HCT116 (cell line): ENCODE data around the gene FAM131B. TPM values are rescaled to one million over a fixed set of nuclear protein-coding genes. Genes with fewer than 3 reads are reported as not detected.

Source experiments
- ATAC-seq: fragments of 200-7000 bp; cut with Tn5 transposase; 2 replicates; pipeline ENCODE4 v1.9.1; 2020; ENCODE audit warnings: mild to moderate bottlenecking, moderate library complexity
- BruUV-seq: library from RNA; stranded (reverse); fragments of 400-500 nt; replicated peaks from 2 replicates; lab custom pipeline; 2021; lab: Mats Ljungman, UMichigan
- CTCF ChIA-PET: fragments of 300-600 bp; sonication (Branson Sonifier 250); formaldehyde crosslinking; loops from one replicate; lab custom pipeline; 2021; ENCODE audit warnings: antibody characterized with exemption; lab: Charles Lee
- POLR2A ChIA-PET: fragments of 300-600, 350-600 bp; sonication (Branson Sonifier 250); formaldehyde crosslinking; loops from one replicate; lab custom pipeline; 2021; ENCODE audit warnings: antibody characterized with exemption; lab: Charles Lee
- RAD21 ChIA-PET, 2 experiments: fragments of 300-600 bp; sonication (Branson Sonifier 250); formaldehyde crosslinking; loops; one replicate each; lab custom pipeline; 2023; ENCODE audit warnings: low total read pairs in 2 of 2; ENCODE audit not compliant: uncharacterized antibody in 2 of 2, unreplicated experiment in 2 of 2, low non-redundant PET in 1 of 2; lab: Charles Lee
- DNase-seq: peaks from one replicate; pipeline ENCODE4 v3.0.0-alpha.2; 2010; ENCODE audit warnings: low read depth, low spot score
- H2AFZ ChIP-seq: fragments of 200-600 bp; shearing (Covaris generic), sonication (generic); 2 replicates; pipeline ENCODE4 v1.6.1; 2017; ENCODE audit warnings: low read depth, mixed run types, mixed read lengths, antibody characterized with exemption, low read length; ENCODE audit not compliant: poor library complexity, severe bottlenecking
- H3K27ac ChIP-seq: 2 replicates; pipeline ENCODE4 v1.5.1; 2012; ENCODE audit warnings: low read depth, low read length
- H3K27me3 ChIP-seq: fragments of 200-600 bp; sonication (generic); 2 replicates; pipeline ENCODE4 v1.6.1; 2016; ENCODE audit warnings: mixed run types, low read length, mixed read lengths; ENCODE audit not compliant: insufficient read depth
- H3K36me3 ChIP-seq, 2 experiments: fragments of 200-500 bp in 1 of 2; fragments of 200-600 bp in 1 of 2; sonication (Bioruptor generic) in 1 of 2; sonication (generic) in 1 of 2; 2 replicates each; pipeline versions ENCODE4 v1.5.1 to v1.6.1; 2014 to 2016; ENCODE audit warnings: low read length in 2 of 2, inconsistent platforms in 1 of 2, mixed read lengths in 1 of 2, mixed run types in 1 of 2; ENCODE audit not compliant: insufficient read depth in 2 of 2, control insufficient read depth in 1 of 2
- H3K4me1 ChIP-seq, 2 experiments: fragments of 200-600 bp in 1 of 2; sonication (generic) in 1 of 2; 2 replicates each; pipeline versions ENCODE4 v1.5.1 to v1.6.1; 2012 to 2017; ENCODE audit warnings: low read length in 2 of 2, inconsistent platforms in 1 of 2, mild to moderate bottlenecking in 1 of 2, mixed read lengths in 1 of 2, mixed run types in 1 of 2, moderate library complexity in 1 of 2; ENCODE audit not compliant: insufficient read depth in 2 of 2, control insufficient read depth in 1 of 2
- H3K4me2 ChIP-seq: fragments of 200-600 bp; sonication (generic); 2 replicates; pipeline ENCODE4 v1.6.1; 2017; ENCODE audit warnings: mixed run types, low read length, mixed read lengths
- H3K4me3 ChIP-seq, 2 experiments: fragments of 200-600 bp in 1 of 2; sonication (generic) in 1 of 2; replicated peaks in 1 of 2; 2 replicates each; pipeline ENCODE4 v1.5.1; 2011 to 2016; ENCODE audit warnings: low read length in 2 of 2, control low read depth in 1 of 2, low read depth in 1 of 2, mild to moderate bottlenecking in 1 of 2, mixed read lengths in 1 of 2, mixed run types in 1 of 2
- H3K79me2 ChIP-seq: fragments of 200-600 bp; sonication (generic); 2 replicates; pipeline ENCODE4 v1.6.1; 2017; ENCODE audit warnings: mild to moderate bottlenecking, mixed run types, low read length, moderate library complexity, mixed read lengths; ENCODE audit not compliant: insufficient read depth
- H3K9ac ChIP-seq: fragments of 200-600 bp; sonication (generic); 2 replicates; pipeline ENCODE4 v1.6.1; 2016; ENCODE audit warnings: low read length, mixed read lengths
- H3K9me2 ChIP-seq: fragments of 200-600 bp; sonication (generic), shearing (Covaris generic); 2 replicates; pipeline ENCODE4 v1.6.1; 2017; ENCODE audit warnings: mixed run types, mild to moderate bottlenecking, moderate library complexity; ENCODE audit not compliant: insufficient read depth
- H3K9me3 ChIP-seq, 2 experiments: fragments of 200-500 bp in 1 of 2; fragments of 200-600 bp in 1 of 2; sonication (Bioruptor generic) in 1 of 2; sonication (generic) in 1 of 2; 2 replicates each; pipeline ENCODE4 v1.6.1; 2014 to 2017; ENCODE audit warnings: low read length in 2 of 2, mixed read lengths in 2 of 2, inconsistent platforms in 1 of 2, low read depth in 1 of 2, mild to moderate bottlenecking in 1 of 2, mixed run types in 1 of 2, moderate library complexity in 1 of 2; ENCODE audit not compliant: control insufficient read depth in 1 of 2, insufficient read depth in 1 of 2
- H4K20me1 ChIP-seq: fragments of 200-600 bp; sonication (generic), shearing (Covaris generic); 2 replicates; pipeline ENCODE4 v1.6.1; 2017; ENCODE audit warnings: mixed run types, mild to moderate bottlenecking, moderate library complexity; ENCODE audit not compliant: insufficient read depth
- POLR2AphosphoS5 ChIP-seq: IDR thresholded peaks from 2 replicates; pipeline ENCODE4 v1.6.1; 2011; ENCODE audit warnings: mild to moderate bottlenecking, low read depth, low read length, moderate library complexity
- RAD21 ChIP-seq: IDR thresholded peaks from 2 replicates; pipeline ENCODE4 v1.6.1; 2012; ENCODE audit warnings: low read depth, mild to moderate bottlenecking
- SP1 ChIP-seq: IDR thresholded peaks from 2 replicates; pipeline ENCODE4 v1.6.1; 2012; ENCODE audit warnings: low read depth
- TCF7L2 ChIP-seq: IDR thresholded peaks from 2 replicates; pipeline ENCODE4 v1.7.0; 2011; ENCODE audit warnings: borderline replicate concordance, inconsistent platforms; ENCODE audit not compliant: insufficient read depth, insufficient read length; ENCODE audit errors: extremely low read depth
- intact Hi-C: fragments of 100-400 bp; cut with micrococcal nuclease; formaldehyde crosslinking; loops from 2 replicates; pipeline ENCODE4 v1.10.0; 2022
- total RNA-seq: library from RNA; stranded (reverse); gene quantifications from one replicate; pipeline ENCODE4 v1.2.1, GENCODE V29; 2021; ENCODE audit not compliant: unreplicated experiment
- TF ChIP-seq, protein P1 (sequence below): IDR thresholded peaks from 2 replicates; pipeline ENCODE4 v1.6.1; 2012; ENCODE audit warnings: low read depth
- TF ChIP-seq, protein P2 (sequence below), 3 experiments: fragments of 200-600 bp in 1 of 3; sonication (generic) in 1 of 3; IDR thresholded peaks in 2 of 3; conservative IDR thresholded peaks in 1 of 3; 2 replicates each; pipeline ENCODE4 v1.5.1; 2012 to 2017; ENCODE audit warnings: low read depth in 2 of 3, low read length in 2 of 3, antibody characterized with exemption in 1 of 3, borderline replicate concordance in 1 of 3, control low read depth in 1 of 3, mild to moderate bottlenecking in 1 of 3, mixed read lengths in 1 of 3, mixed run types in 1 of 3, moderate library complexity in 1 of 3; ENCODE audit not compliant: insufficient read depth in 1 of 3

Gene FAM131B
- total RNA-seq, 1 experiment from 2014 or later: 0.20 TPM

DNA sequence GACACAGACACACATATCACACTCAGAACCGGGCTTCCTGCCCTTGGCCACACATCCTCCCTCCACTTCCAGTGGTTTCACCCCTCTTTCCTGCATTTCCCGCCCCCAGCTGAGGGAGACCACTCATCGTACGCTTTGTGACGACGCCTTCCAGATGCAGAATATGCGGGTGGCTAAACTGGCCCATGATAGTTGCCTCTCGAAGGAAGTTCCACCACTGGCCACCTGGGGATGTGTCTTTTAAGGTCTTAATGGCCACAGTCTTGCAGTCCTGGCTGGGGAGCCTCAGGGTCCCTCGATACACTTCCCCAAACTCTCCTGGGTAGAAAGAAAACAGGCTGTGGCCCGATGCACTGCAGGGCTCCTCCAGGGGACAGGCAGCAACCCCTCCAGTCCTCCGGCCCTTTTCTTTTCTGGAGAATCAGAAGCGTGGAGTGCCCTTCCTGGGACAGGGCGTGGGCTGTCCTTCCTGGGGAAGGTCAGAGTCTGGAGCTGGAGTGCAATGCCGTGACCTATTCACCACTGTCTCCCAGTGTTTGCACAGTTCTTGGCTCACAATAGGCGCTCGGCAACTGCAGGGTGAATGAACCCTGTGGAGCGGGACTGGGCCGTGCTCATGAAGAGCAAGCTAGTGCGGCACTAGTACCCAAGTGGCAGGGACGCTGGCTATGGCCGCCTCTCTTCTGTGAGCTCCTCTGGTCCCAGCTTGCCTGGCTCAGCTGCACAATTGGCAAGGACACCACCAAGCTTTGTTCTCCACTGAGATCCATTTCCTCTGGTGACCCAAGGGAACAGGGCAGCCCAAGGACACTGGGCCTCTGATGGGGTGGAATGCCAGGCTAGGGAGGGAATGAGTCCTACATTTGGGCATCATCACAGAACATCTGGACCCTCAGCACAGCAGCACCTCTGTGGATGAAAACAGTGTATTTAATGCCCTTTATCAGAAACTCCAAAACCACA is 33.0 kb upstream of the FAM131B start:
- DNase-seq (no peak), ATAC-seq (peak; percentile 57; the same call in 1 of the 2 replicates)
- POLR2A ChIA-PET: interaction anchor here (1.7 kb wide), 1 partner anchor 11 kb away, joined by 5 read pairs; no protein-coding TSS in a partner anchor
- H3K79me2 ChIP-seq: no peaks in the 10 kb centered on the region
- no peaks in the 10 kb centered on the region for H3K4me1 ChIP-seq
- no peak overlapping the region for H3K4me3 ChIP-seq
- H3K9ac ChIP-seq: no peak overlapping the region
- H3K9me3 ChIP-seq: no peaks in the 10 kb centered on the region
- CTCF ChIA-PET: no interaction called here
- TF ChIP-seq, protein P1, sequence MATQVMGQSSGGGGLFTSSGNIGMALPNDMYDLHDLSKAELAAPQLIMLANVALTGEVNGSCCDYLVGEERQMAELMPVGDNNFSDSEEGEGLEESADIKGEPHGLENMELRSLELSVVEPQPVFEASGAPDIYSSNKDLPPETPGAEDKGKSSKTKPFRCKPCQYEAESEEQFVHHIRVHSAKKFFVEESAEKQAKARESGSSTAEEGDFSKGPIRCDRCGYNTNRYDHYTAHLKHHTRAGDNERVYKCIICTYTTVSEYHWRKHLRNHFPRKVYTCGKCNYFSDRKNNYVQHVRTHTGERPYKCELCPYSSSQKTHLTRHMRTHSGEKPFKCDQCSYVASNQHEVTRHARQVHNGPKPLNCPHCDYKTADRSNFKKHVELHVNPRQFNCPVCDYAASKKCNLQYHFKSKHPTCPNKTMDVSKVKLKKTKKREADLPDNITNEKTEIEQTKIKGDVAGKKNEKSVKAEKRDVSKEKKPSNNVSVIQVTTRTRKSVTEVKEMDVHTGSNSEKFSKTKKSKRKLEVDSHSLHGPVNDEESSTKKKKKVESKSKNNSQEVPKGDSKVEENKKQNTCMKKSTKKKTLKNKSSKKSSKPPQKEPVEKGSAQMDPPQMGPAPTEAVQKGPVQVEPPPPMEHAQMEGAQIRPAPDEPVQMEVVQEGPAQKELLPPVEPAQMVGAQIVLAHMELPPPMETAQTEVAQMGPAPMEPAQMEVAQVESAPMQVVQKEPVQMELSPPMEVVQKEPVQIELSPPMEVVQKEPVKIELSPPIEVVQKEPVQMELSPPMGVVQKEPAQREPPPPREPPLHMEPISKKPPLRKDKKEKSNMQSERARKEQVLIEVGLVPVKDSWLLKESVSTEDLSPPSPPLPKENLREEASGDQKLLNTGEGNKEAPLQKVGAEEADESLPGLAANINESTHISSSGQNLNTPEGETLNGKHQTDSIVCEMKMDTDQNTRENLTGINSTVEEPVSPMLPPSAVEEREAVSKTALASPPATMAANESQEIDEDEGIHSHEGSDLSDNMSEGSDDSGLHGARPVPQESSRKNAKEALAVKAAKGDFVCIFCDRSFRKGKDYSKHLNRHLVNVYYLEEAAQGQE: no peak
- TF ChIP-seq RAD21 (no peak), TCF7L2 (no peak), POLR2AphosphoS5 (no peak), SP1 (no peak)
- TF ChIP-seq, protein P2, sequence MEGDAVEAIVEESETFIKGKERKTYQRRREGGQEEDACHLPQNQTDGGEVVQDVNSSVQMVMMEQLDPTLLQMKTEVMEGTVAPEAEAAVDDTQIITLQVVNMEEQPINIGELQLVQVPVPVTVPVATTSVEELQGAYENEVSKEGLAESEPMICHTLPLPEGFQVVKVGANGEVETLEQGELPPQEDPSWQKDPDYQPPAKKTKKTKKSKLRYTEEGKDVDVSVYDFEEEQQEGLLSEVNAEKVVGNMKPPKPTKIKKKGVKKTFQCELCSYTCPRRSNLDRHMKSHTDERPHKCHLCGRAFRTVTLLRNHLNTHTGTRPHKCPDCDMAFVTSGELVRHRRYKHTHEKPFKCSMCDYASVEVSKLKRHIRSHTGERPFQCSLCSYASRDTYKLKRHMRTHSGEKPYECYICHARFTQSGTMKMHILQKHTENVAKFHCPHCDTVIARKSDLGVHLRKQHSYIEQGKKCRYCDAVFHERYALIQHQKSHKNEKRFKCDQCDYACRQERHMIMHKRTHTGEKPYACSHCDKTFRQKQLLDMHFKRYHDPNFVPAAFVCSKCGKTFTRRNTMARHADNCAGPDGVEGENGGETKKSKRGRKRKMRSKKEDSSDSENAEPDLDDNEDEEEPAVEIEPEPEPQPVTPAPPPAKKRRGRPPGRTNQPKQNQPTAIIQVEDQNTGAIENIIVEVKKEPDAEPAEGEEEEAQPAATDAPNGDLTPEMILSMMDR (IDR thresholded peaks at IDR 0.05 in 2 of 3, conservative IDR thresholded peaks at IDR 0.05 in 1 of 3; ENCODE audit: borderline replicate concordance in 1 of 3, insufficient read depth in 1 of 3, low read depth in 2 of 3, low read length in 2 of 3): peak in 1 of 3 experiments; percentile 27; a peak in 1 of 6 replicates
- H3K27ac ChIP-seq: no peak overlapping the region
- H3K36me3 ChIP-seq: peaks cover 11% of the 10 kb centered on the region in 2 experiments; a peak in 3 of 4 replicates
- H3K27me3 ChIP-seq: no peaks in the 10 kb centered on the region
- BruUV-seq: no TSS peak
- no peak overlapping the region for H3K4me2 ChIP-seq
- no peak overlapping the region for H2AFZ ChIP-seq
- no peaks in the 10 kb centered on the region for H4K20me1 ChIP-seq
- RAD21 ChIA-PET: no interaction called here
- intact Hi-C loops: no loop called here
- H3K9me2 ChIP-seq: no peaks in the 10 kb centered on the region
